Tibial nerve (tissue), 4 donors: ENCODE results near the gene EEIG2.

ENCODE experiments used
- EP300 ChIP-seq, 2 donors: sonication (generic); formaldehyde crosslinking; IDR thresholded peaks; one replicate each; pipeline ENCODE4 v1.6.1; 2017; ENCODE audit warnings: antibody characterized with exemption in 2 of 2, mild to moderate bottlenecking in 1 of 2
- TF ChIP-seq, protein P1 (sequence below), 5 experiments: fragments of 200-600 bp in 3 of 5; fragments of 450-650 bp in 2 of 5; sonication (generic) in 3 of 5; IDR thresholded peaks; one replicate each; pipeline ENCODE4 v1.5.1; 2016 to 2019; ENCODE audit warnings: antibody characterized with exemption in 5 of 5, mild to moderate bottlenecking in 3 of 5, moderate library complexity in 2 of 5

DNA sequence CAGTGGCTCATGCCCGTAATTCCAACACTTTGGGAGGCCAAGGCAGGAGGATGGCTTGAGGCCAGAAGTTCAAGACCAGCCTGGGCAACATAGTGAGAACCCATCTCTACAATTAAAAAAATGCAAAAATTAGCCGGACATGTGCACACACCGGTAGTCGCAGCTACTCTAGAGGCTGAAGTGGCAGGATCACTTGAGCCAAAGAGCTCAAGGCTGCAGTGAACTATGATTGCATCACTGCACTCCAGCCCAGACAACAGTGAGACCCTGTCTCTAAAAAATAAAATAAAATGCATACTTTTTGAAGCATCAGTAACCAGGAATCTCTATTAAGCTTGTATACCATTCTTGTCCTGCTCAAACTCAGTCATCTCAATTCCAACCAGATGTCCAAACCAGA lies 27.2 kb upstream of the EEIG2 start:
- TF ChIP-seq, protein P1, sequence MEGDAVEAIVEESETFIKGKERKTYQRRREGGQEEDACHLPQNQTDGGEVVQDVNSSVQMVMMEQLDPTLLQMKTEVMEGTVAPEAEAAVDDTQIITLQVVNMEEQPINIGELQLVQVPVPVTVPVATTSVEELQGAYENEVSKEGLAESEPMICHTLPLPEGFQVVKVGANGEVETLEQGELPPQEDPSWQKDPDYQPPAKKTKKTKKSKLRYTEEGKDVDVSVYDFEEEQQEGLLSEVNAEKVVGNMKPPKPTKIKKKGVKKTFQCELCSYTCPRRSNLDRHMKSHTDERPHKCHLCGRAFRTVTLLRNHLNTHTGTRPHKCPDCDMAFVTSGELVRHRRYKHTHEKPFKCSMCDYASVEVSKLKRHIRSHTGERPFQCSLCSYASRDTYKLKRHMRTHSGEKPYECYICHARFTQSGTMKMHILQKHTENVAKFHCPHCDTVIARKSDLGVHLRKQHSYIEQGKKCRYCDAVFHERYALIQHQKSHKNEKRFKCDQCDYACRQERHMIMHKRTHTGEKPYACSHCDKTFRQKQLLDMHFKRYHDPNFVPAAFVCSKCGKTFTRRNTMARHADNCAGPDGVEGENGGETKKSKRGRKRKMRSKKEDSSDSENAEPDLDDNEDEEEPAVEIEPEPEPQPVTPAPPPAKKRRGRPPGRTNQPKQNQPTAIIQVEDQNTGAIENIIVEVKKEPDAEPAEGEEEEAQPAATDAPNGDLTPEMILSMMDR (IDR thresholded peaks at IDR 0.05): no peak
- no peak for TF ChIP-seq EP300 (IDR thresholded peaks at IDR 0.05)
